22Rv1 (cell line): ENCODE data around the gene ENDOD1.
"Not testable (repeated sequence)": the region's sequence is repeated elsewhere in the genome, so short reads cannot be mapped to it uniquely, and the experiment has no call there.

Source experiments
- ZFX ChIP-seq: fragments of 450-650 bp; IDR thresholded peaks from 2 replicates; pipeline ENCODE4 v1.6.1; 2017; ENCODE audit warnings: antibody characterized with exemption, borderline replicate concordance
- TF ChIP-seq, protein P1 (sequence below): fragments of 450-650 bp; IDR thresholded peaks from 2 replicates; pipeline ENCODE4 v1.5.1; 2017; ENCODE audit warnings: mild to moderate bottlenecking

DNA sequence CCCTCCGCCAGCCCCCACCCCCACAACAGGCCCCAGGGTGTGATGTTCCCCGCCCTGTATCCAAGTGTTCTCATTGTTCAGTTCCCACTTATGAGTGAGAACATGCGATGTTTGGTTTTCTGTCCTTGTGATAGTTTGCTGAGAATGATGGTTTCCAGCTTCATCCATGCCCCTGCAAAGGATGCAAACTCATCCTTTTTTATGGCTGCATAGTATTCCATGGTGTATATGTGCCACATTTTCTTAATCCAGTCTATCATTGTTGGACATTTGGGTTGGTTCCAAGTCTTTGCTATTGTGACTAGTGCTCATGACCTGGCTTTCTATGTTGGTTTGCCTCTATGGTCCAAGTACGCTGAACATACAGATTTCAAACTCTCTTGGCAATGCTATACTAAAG lies 47.1 kb downstream of the ENDOD1 start:
- TF ChIP-seq, protein P1, sequence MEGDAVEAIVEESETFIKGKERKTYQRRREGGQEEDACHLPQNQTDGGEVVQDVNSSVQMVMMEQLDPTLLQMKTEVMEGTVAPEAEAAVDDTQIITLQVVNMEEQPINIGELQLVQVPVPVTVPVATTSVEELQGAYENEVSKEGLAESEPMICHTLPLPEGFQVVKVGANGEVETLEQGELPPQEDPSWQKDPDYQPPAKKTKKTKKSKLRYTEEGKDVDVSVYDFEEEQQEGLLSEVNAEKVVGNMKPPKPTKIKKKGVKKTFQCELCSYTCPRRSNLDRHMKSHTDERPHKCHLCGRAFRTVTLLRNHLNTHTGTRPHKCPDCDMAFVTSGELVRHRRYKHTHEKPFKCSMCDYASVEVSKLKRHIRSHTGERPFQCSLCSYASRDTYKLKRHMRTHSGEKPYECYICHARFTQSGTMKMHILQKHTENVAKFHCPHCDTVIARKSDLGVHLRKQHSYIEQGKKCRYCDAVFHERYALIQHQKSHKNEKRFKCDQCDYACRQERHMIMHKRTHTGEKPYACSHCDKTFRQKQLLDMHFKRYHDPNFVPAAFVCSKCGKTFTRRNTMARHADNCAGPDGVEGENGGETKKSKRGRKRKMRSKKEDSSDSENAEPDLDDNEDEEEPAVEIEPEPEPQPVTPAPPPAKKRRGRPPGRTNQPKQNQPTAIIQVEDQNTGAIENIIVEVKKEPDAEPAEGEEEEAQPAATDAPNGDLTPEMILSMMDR, result not testable (repeated sequence)
- TF ChIP-seq ZFX, result not testable (repeated sequence)
